K562 (cell line): ENCODE data around the gene NTF4. TPM values are rescaled to one million over a fixed set of nuclear protein-coding genes. Genes with fewer than 3 reads are reported as not detected.

Experiments
- ATAC-seq: fragments of 200-7000 bp; cut with Tn5 transposase; 3 replicates; pipeline ENCODE4 v1.9.1; 2020; ENCODE audit warnings: moderate library complexity
- BruUV-seq: library from RNA; stranded (reverse); fragments of 400-500 nt; replicated peaks from 2 replicates; lab custom pipeline; 2021; lab: Mats Ljungman, UMichigan
- CTCF ChIA-PET: fragments of 300-600 bp; formaldehyde crosslinking; extraction: SDS; loops from one replicate; lab custom pipeline; 2021; ENCODE audit warnings: low intra/inter-chr PET ratio; lab: Yijun Ruan, JAX
- POLR2A ChIA-PET: fragments of 300-600, 350-650 bp; sonication (Branson Sonifier 250); formaldehyde crosslinking; extraction: SDS; loops from one replicate; lab custom pipeline; 2021; ENCODE audit warnings: antibody characterized with exemption, inconsistent platforms; lab: Yijun Ruan, JAX
- DNase-seq, 4 experiments: peaks; one replicate each; pipeline versions ENCODE4 v3.0.0 to v3.0.0-alpha.2; 2011 to 2018; ENCODE audit warnings: low spot score in 3 of 4, mixed read lengths in 3 of 4; ENCODE audit errors: extremely low read depth in 1 of 4
- FAIRE-seq: peaks from 2 replicates; lab custom pipeline; 2011; peaks lifted over from hg19 to GRCh38; lab: Jason Lieb, UNC
- H2AFZ ChIP-seq: 2 replicates; pipeline ENCODE4 v1.6.0; 2011; ENCODE audit warnings: low read depth, low read length, control low read depth, inconsistent platforms
- H3K27ac ChIP-seq: fragments of 200-600 bp; 3 replicates; pipeline ENCODE4 v1.8.0; 2011; ENCODE audit warnings: low read depth, mild to moderate bottlenecking, control low read depth, inconsistent platforms, low read length, moderate library complexity, mixed read lengths; ENCODE audit errors: extremely low read depth
- H3K27me3 ChIP-seq, 2 experiments: fragments of 300-600 bp in 1 of 2; 2 replicates in 1 of 2; 3 replicates in 1 of 2; pipeline versions ENCODE4 v1.6.0 to v1.8.0; 2011; ENCODE audit warnings: inconsistent platforms in 2 of 2, low read length in 2 of 2, mild to moderate bottlenecking in 1 of 2, mixed read lengths in 1 of 2, moderate library complexity in 1 of 2; ENCODE audit not compliant: control insufficient read depth in 2 of 2, insufficient read depth in 2 of 2
- H3K36me3 ChIP-seq: fragments of 300-600 bp; 3 replicates; pipeline ENCODE4 v1.8.0; 2011; ENCODE audit warnings: mild to moderate bottlenecking, low read length, inconsistent platforms; ENCODE audit not compliant: control insufficient read depth, insufficient read depth
- H3K4me1 ChIP-seq, 2 experiments: fragments of 200-600 bp in 1 of 2; replicated peaks in 1 of 2; 2 replicates in 1 of 2; 3 replicates in 1 of 2; pipeline versions ENCODE4 v1.5.1 to v1.8.0; 2011; ENCODE audit warnings: inconsistent platforms in 2 of 2, low read length in 2 of 2, mild to moderate bottlenecking in 1 of 2, mixed read lengths in 1 of 2, moderate library complexity in 1 of 2; ENCODE audit not compliant: control insufficient read depth in 2 of 2, insufficient read depth in 2 of 2
- H3K4me2 ChIP-seq: 2 replicates; pipeline ENCODE4 v1.6.1; 2011; ENCODE audit warnings: low read length, control low read depth, inconsistent platforms, mixed read lengths; ENCODE audit not compliant: insufficient read depth
- H3K4me3 ChIP-seq: fragments of 200-600 bp; sonication (generic), shearing (Covaris generic); 2 replicates; pipeline ENCODE4 v1.5.1; 2016; ENCODE audit warnings: control low read depth, inconsistent platforms
- H3K79me2 ChIP-seq: fragments of 200-600 bp; 3 replicates; pipeline ENCODE4 v1.8.0; 2011; ENCODE audit warnings: low read length, inconsistent platforms; ENCODE audit not compliant: control insufficient read depth, insufficient read depth
- H3K9ac ChIP-seq, 2 experiments: 2 replicates each; pipeline versions ENCODE4 v1.6.0 to v1.6.1; 2011; ENCODE audit warnings: low read depth in 2 of 2, low read length in 2 of 2, control low read depth in 1 of 2, inconsistent platforms in 1 of 2, mild to moderate bottlenecking in 1 of 2, mixed read lengths in 1 of 2; ENCODE audit not compliant: insufficient read depth in 1 of 2
- H3K9me1 ChIP-seq: one replicate; pipeline ENCODE4 v1.6.0; 2011; ENCODE audit warnings: inconsistent platforms, mild to moderate bottlenecking, low read length, moderate library complexity; ENCODE audit not compliant: control insufficient read depth, insufficient read depth
- H3K9me3 ChIP-seq: replicated peaks from 2 replicates; pipeline ENCODE4 v1.5.1; 2011; ENCODE audit warnings: low read depth, low read length, inconsistent platforms; ENCODE audit not compliant: control insufficient read depth, insufficient read depth
- H4K20me1 ChIP-seq: replicated peaks from 2 replicates; pipeline ENCODE4 v1.6.1; 2011; ENCODE audit warnings: low read length, inconsistent platforms, mixed read lengths; ENCODE audit not compliant: control insufficient read depth, insufficient read depth
- CBX2 ChIP-seq: fragments of 200-600 bp; sonication (generic); IDR thresholded peaks from one replicate; pipeline ENCODE4 v1.6.1; 2012; ENCODE audit warnings: mild to moderate bottlenecking, low read length, inconsistent platforms; ENCODE audit not compliant: insufficient read depth, poor library complexity, severe bottlenecking
- HMG20B ChIP-seq: fragments of 250-450 bp; sonication (Bioruptor Pico); IDR thresholded peaks from 2 replicates; pipeline ENCODE4 v1.5.0; 2021; ENCODE audit warnings: mild to moderate bottlenecking
- HNRNPH1 ChIP-seq: fragments of 200-400 bp; formaldehyde crosslinking; optimal IDR thresholded peaks from 2 replicates; pipeline ENCODE3; 2017; ENCODE audit warnings: low read depth, mild to moderate bottlenecking, low read length, moderate library complexity
- TFE3 ChIP-seq: fragments of 450-650 bp; formaldehyde crosslinking; IDR thresholded peaks from 2 replicates; pipeline ENCODE4 v1.4.0; 2020; ENCODE audit warnings: mild to moderate bottlenecking, mixed read lengths
- WGBS: fragments of 100-300 bp; shearing (Covaris generic); methylation state at CpG from one replicate; pipeline ENCODE4 v1.1.6; 2016; ENCODE audit warnings: low coverage, mixed read lengths; ENCODE audit not compliant: insufficient coverage; ENCODE audit errors: missing lambda C conversion rate; 5-methylcytosine and 5-hydroxymethylcytosine counted together
- in situ Hi-C: fragments of 300-500 bp; cut with MboI; formaldehyde crosslinking; loops from 4 replicates; pipeline ENCODE4 v1.15.0; 2018; ENCODE audit warnings: inconsistent platforms, mixed read lengths
- intact Hi-C: fragments of 100-400 bp; cut with micrococcal nuclease; formaldehyde crosslinking; loops from 2 replicates; pipeline ENCODE4 v1.14.2; 2022
- polyA plus RNA-seq, 8 experiments: library from polyadenylated mRNA; depleted of rRNA in 4 of 8; stranded (reverse) in 5 of 8; unstranded in 3 of 8; fragments of >200 nt; fragmentation: Nextera tagmentation in 2 of 8; fragmentation: Illumina TruSeq in 1 of 8; extraction: Ambion mirVana in 2 of 8; extraction: Trizol in 1 of 8; gene quantifications; 2 replicates each; pipeline versions ENCODE4 v1.2.1 to v1.2.3, GENCODE V29; 2011 to 2014; ENCODE audit warnings: inconsistent platforms in 1 of 8, missing spikeins in 1 of 8
- small RNA-seq: library from RNA; depleted of rRNA; stranded (forward); fragments of <200 nt; gene quantifications from one replicate; pipeline ENCODE3, GENCODE V24; 2014
- total RNA-seq, 7 experiments: library from RNA; depleted of rRNA in 6 of 7; stranded (reverse); fragments of >200 nt in 6 of 7; fragmentation: Illumina TruSeq in 2 of 7; extraction: Trizol in 2 of 7; gene quantifications; 2 replicates each; pipeline versions ENCODE4 v1.2.1 to v1.2.3, GENCODE V29; 2011 to 2021; ENCODE audit warnings: low replicate concordance in 1 of 7

NTF4 gene
- total and polyA plus RNA-seq, 9 of the 15 experiments (the other 6 are each of a cell fraction or from before 2014, with no cell fraction given) = not detected

- peak; percentile 15; the same call in 1 of the 2 replicates for TF ChIP-seq TFE3 (CRISPR knock-in tag)
Observed at GRCh38 chr19:49014123-49014869, 50.3 kb downstream of the NTF4 start (continued).

- in situ Hi-C loops (no loop called here), intact Hi-C loops (no loop called here)
- no peak overlapping the region for H2AFZ ChIP-seq
- no peaks in the 10 kb centered on the region for H3K79me2 ChIP-seq
- H3K4me3 ChIP-seq = no peak overlapping the region
- H3K9me3 ChIP-seq = no peaks in the 10 kb centered on the region
- ATAC-seq (no peak), FAIRE-seq (no peak), DNase-seq (no peak)
- H3K9me1 ChIP-seq = peaks cover 3% of the 10 kb centered on the region
- peaks cover 0 to 18% of the 10 kb centered on the region in 2 experiments; a peak in 2 of 5 replicates for H3K4me1 ChIP-seq
- ChIA-PET CTCF (no interaction called here), POLR2A (no interaction called here)
- H3K27me3 ChIP-seq = no peaks in the 10 kb centered on the region
- no TSS peak for BruUV-seq
- H3K4me2 ChIP-seq = no peak overlapping the region
- peaks cover 84% of the 10 kb centered on the region for H3K36me3 ChIP-seq
- TF ChIP-seq HNRNPH1 = no peak
- no peak for TF ChIP-seq CBX2
- no peak for TF ChIP-seq HMG20B (CRISPR knock-in tag)
- 87% methylated on average over 15 of the region's 17 CpGs for WGBS
- 0 out of 2 replicates have a peak, but pooled peaks cover 3% of the 10 kb centered on the region for H4K20me1 ChIP-seq
- H3K9ac ChIP-seq = no peak overlapping the region
- no peak overlapping the region for H3K27ac ChIP-seq
Observed at GRCh38 chr19:49011194-49011593, 53.4 kb downstream of the NTF4 start.

Small RNAs within 50 kb of the gene (small RNA-seq; reads per million reads assigned to genes)
- gene RN7SL708P = not detected

Other genes starting within 250 kb of the NTF4 start
Only the 7 nearest of the 24 such genes appear.
- 0.65 TPM in 1 of 2 replicates, not detected in the other for gene CGB2, start 32.9 kb downstream of the NTF4 start, total RNA-seq (2014; rRNA removed)
- not detected in 2 replicates for gene CGB2, start 32.9 kb downstream of the NTF4 start, total RNA-seq (2014; rRNA removed; fragmentation: Illumina TruSeq; extraction: Trizol)
- not detected in 2 replicates for gene CGB2, start 32.9 kb downstream of the NTF4 start, total RNA-seq (2015; rRNA removed; fragmentation: Illumina TruSeq; extraction: Trizol)
- not detected in 2 replicates for gene CGB2, start 32.9 kb downstream of the NTF4 start, total RNA-seq (2021)
- gene CGB2, start 32.9 kb downstream of the NTF4 start, polyA plus RNA-seq (2011; rRNA removed) = 0.20 TPM in 1 of 2 replicates, not detected in the other
- 0.22 and 0.33 TPM in 2 replicates for gene CGB2, start 32.9 kb downstream of the NTF4 start, polyA plus RNA-seq (2014; fragmentation: Illumina TruSeq; extraction: Trizol)
- not detected for gene CGB2, start 32.9 kb downstream of the NTF4 start, polyA plus RNA-seq (2014; fragmentation: Nextera tagmentation; extraction: Ambion mirVana)
- not detected in 2 replicates for gene CGB2, start 32.9 kb downstream of the NTF4 start, polyA plus RNA-seq (2014; rRNA removed)
- gene CGB1, start 27.9 kb downstream of the NTF4 start, total RNA-seq (2014; rRNA removed) = not detected in 2 replicates
- not detected in 2 replicates for gene CGB1, start 27.9 kb downstream of the NTF4 start, total RNA-seq (2014; rRNA removed; fragmentation: Illumina TruSeq; extraction: Trizol)
- gene CGB1, start 27.9 kb downstream of the NTF4 start, total RNA-seq (2015; rRNA removed; fragmentation: Illumina TruSeq; extraction: Trizol) = not detected in 2 replicates
- not detected in 2 replicates for gene CGB1, start 27.9 kb downstream of the NTF4 start, total RNA-seq (2021)
- not detected in 2 replicates for gene CGB1, start 27.9 kb downstream of the NTF4 start, polyA plus RNA-seq (2011; rRNA removed)
- gene CGB1, start 27.9 kb downstream of the NTF4 start, polyA plus RNA-seq (2014; fragmentation: Illumina TruSeq; extraction: Trizol) = not detected in 2 replicates
- not detected for gene CGB1, start 27.9 kb downstream of the NTF4 start, polyA plus RNA-seq (2014; fragmentation: Nextera tagmentation; extraction: Ambion mirVana)
- not detected in 2 replicates for gene CGB1, start 27.9 kb downstream of the NTF4 start, polyA plus RNA-seq (2014; rRNA removed)
- gene CGB5, start 21.0 kb downstream of the NTF4 start, total RNA-seq (2014; rRNA removed) = not detected in 2 replicates
- not detected in 2 replicates for gene CGB5, start 21.0 kb downstream of the NTF4 start, total RNA-seq (2014; rRNA removed; fragmentation: Illumina TruSeq; extraction: Trizol)
- gene CGB5, start 21.0 kb downstream of the NTF4 start, total RNA-seq (2015; rRNA removed; fragmentation: Illumina TruSeq; extraction: Trizol) = not detected in 2 replicates
- gene CGB5, start 21.0 kb downstream of the NTF4 start, total RNA-seq (2021) = not detected in 2 replicates
- gene CGB5, start 21.0 kb downstream of the NTF4 start, polyA plus RNA-seq (2011; rRNA removed) = not detected in 2 replicates
- gene CGB5, start 21.0 kb downstream of the NTF4 start, polyA plus RNA-seq (2014; fragmentation: Illumina TruSeq; extraction: Trizol) = not detected in 2 replicates
- not detected for gene CGB5, start 21.0 kb downstream of the NTF4 start, polyA plus RNA-seq (2014; fragmentation: Nextera tagmentation; extraction: Ambion mirVana)
- gene CGB5, start 21.0 kb downstream of the NTF4 start, polyA plus RNA-seq (2014; rRNA removed) = not detected in 2 replicates
- not detected in 2 replicates for gene CGB8, start 15.7 kb downstream of the NTF4 start, total RNA-seq (2014; rRNA removed)
- not detected in 2 replicates for gene CGB8, start 15.7 kb downstream of the NTF4 start, total RNA-seq (2014; rRNA removed; fragmentation: Illumina TruSeq; extraction: Trizol)
- gene CGB8, start 15.7 kb downstream of the NTF4 start, total RNA-seq (2015; rRNA removed; fragmentation: Illumina TruSeq; extraction: Trizol) = not detected in 2 replicates
- gene CGB8, start 15.7 kb downstream of the NTF4 start, total RNA-seq (2021) = not detected in 2 replicates
- not detected in 2 replicates for gene CGB8, start 15.7 kb downstream of the NTF4 start, polyA plus RNA-seq (2011; rRNA removed)
- not detected in 2 replicates for gene CGB8, start 15.7 kb downstream of the NTF4 start, polyA plus RNA-seq (2014; fragmentation: Illumina TruSeq; extraction: Trizol)
- gene CGB8, start 15.7 kb downstream of the NTF4 start, polyA plus RNA-seq (2014; fragmentation: Nextera tagmentation; extraction: Ambion mirVana) = not detected
- not detected in 2 replicates for gene CGB8, start 15.7 kb downstream of the NTF4 start, polyA plus RNA-seq (2014; rRNA removed)
- gene CGB7, start 7.1 kb downstream of the NTF4 start, total RNA-seq (2014; rRNA removed) = not detected in 2 replicates
- gene CGB7, start 7.1 kb downstream of the NTF4 start, total RNA-seq (2014; rRNA removed; fragmentation: Illumina TruSeq; extraction: Trizol) = not detected in 2 replicates
- not detected in 2 replicates for gene CGB7, start 7.1 kb downstream of the NTF4 start, total RNA-seq (2015; rRNA removed; fragmentation: Illumina TruSeq; extraction: Trizol)
- not detected in 2 replicates for gene CGB7, start 7.1 kb downstream of the NTF4 start, total RNA-seq (2021)
- not detected in 2 replicates for gene CGB7, start 7.1 kb downstream of the NTF4 start, polyA plus RNA-seq (2011; rRNA removed)
- not detected in 2 replicates for gene CGB7, start 7.1 kb downstream of the NTF4 start, polyA plus RNA-seq (2014; fragmentation: Illumina TruSeq; extraction: Trizol)
- not detected for gene CGB7, start 7.1 kb downstream of the NTF4 start, polyA plus RNA-seq (2014; fragmentation: Nextera tagmentation; extraction: Ambion mirVana)
- not detected in 2 replicates for gene CGB7, start 7.1 kb downstream of the NTF4 start, polyA plus RNA-seq (2014; rRNA removed)
- 0.04 and 0.05 TPM in 2 replicates for gene KCNA7, start 7.9 kb upstream of the NTF4 start, total RNA-seq (2014; rRNA removed)
- gene KCNA7, start 7.9 kb upstream of the NTF4 start, total RNA-seq (2014; rRNA removed; fragmentation: Illumina TruSeq; extraction: Trizol) = 0.04 TPM in 1 of 2 replicates, not detected in the other
- gene KCNA7, start 7.9 kb upstream of the NTF4 start, total RNA-seq (2015; rRNA removed; fragmentation: Illumina TruSeq; extraction: Trizol) = not detected in 2 replicates
- gene KCNA7, start 7.9 kb upstream of the NTF4 start, total RNA-seq (2021) = not detected in 2 replicates
- not detected in 2 replicates for gene KCNA7, start 7.9 kb upstream of the NTF4 start, polyA plus RNA-seq (2011; rRNA removed)
- 0.04 TPM in 1 of 2 replicates, not detected in the other for gene KCNA7, start 7.9 kb upstream of the NTF4 start, polyA plus RNA-seq (2014; fragmentation: Illumina TruSeq; extraction: Trizol)
- not detected for gene KCNA7, start 7.9 kb upstream of the NTF4 start, polyA plus RNA-seq (2014; fragmentation: Nextera tagmentation; extraction: Ambion mirVana)
- not detected in 2 replicates for gene KCNA7, start 7.9 kb upstream of the NTF4 start, polyA plus RNA-seq (2014; rRNA removed)
- 496 and 541 TPM in 2 replicates for gene SNRNP70, start 20.6 kb upstream of the NTF4 start, total RNA-seq (2014; rRNA removed)
- 82.0 and 82.4 TPM in 2 replicates for gene SNRNP70, start 20.6 kb upstream of the NTF4 start, total RNA-seq (2014; rRNA removed; fragmentation: Illumina TruSeq; extraction: Trizol)
- gene SNRNP70, start 20.6 kb upstream of the NTF4 start, total RNA-seq (2015; rRNA removed; fragmentation: Illumina TruSeq; extraction: Trizol) = 122 and 128 TPM in 2 replicates
- gene SNRNP70, start 20.6 kb upstream of the NTF4 start, total RNA-seq (2021) = 201 and 234 TPM in 2 replicates
- gene SNRNP70, start 20.6 kb upstream of the NTF4 start, polyA plus RNA-seq (2011; rRNA removed) = 136 and 190 TPM in 2 replicates
- gene SNRNP70, start 20.6 kb upstream of the NTF4 start, polyA plus RNA-seq (2014; fragmentation: Illumina TruSeq; extraction: Trizol) = 143 and 188 TPM in 2 replicates
- gene SNRNP70, start 20.6 kb upstream of the NTF4 start, polyA plus RNA-seq (2014; fragmentation: Nextera tagmentation; extraction: Ambion mirVana) = 1 to 10 TPM; 2.8 to 3.2 TPM
- gene SNRNP70, start 20.6 kb upstream of the NTF4 start, polyA plus RNA-seq (2014; rRNA removed) = 401 and 493 TPM in 2 replicates